Measurements from ENCODE around the gene ANKS6.

- TF ChIP-seq POLR2AphosphoS5 (IDR thresholded peaks at IDR 0.05; ENCODE audit: low read depth, low read length) (no peak), CTCF (IDR thresholded peaks at IDR 0.05 in 2 of 3, conservative IDR thresholded peaks at IDR 0.05 in 1 of 3; ENCODE audit: borderline replicate concordance in 1 of 3, insufficient read depth in 1 of 3, low read depth in 2 of 3, low read length in 2 of 3) (no peak)
These were observed 29.1 kb upstream of the ANKS6 start for GRCh38 chr9:98825414-98825813.

All from HCT116 (cell line).